Gastrocnemius medialis (tissue), 4 donors: ENCODE measurements around the gene KCNH6. TPM values are rescaled to one million over a fixed set of nuclear protein-coding genes. Genes with fewer than 3 reads are reported as not detected.

Experiments
- ATAC-seq, 2 donors: fragments of 150-250 bp; one replicate each; pipeline ENCODE4 v1.9.1; 2016
- DNase-seq, 2 donors: peaks; one replicate each; pipeline ENCODE4 v3.0.0-alpha.2; 2019
- H3K27ac ChIP-seq, 4 donors: fragments of 200-600 bp; sonication (generic); 1 replicate in 1 of 4; 2 replicates in 3 of 4; pipeline ENCODE4 v1.5.1; 2016 to 2018; ENCODE audit warnings: mild to moderate bottlenecking in 2 of 4, moderate library complexity in 1 of 4
- H3K27me3 ChIP-seq, 3 donors: fragments of 200-600 bp; sonication (generic) in 2 of 3; 1 replicate in 1 of 3; 2 replicates in 2 of 3; pipeline versions ENCODE4 v1.5.1 to v1.6.0; 2016 to 2019; ENCODE audit warnings: mild to moderate bottlenecking in 1 of 3, moderate library complexity in 1 of 3
- H3K36me3 ChIP-seq, 2 donors: fragments of 200-600 bp; sonication (generic) in 1 of 2; one replicate each; pipeline ENCODE4 v1.5.1; 2017 to 2018
- H3K4me1 ChIP-seq, 2 donors: fragments of 200-600 bp; sonication (generic) in 1 of 2; one replicate each; pipeline ENCODE4 v1.5.1; 2016 to 2017; ENCODE audit warnings: mild to moderate bottlenecking in 2 of 2
- H3K4me3 ChIP-seq, 4 donors: fragments of 200-600 bp; sonication (generic) in 3 of 4; 1 replicate in 1 of 4; 2 replicates in 3 of 4; pipeline ENCODE4 v1.5.1; 2016 to 2019; ENCODE audit warnings: mild to moderate bottlenecking in 2 of 4
- H3K9me3 ChIP-seq, 3 donors: fragments of 200-600 bp; sonication (generic) in 2 of 3; 1 replicate in 1 of 3; 2 replicates in 2 of 3; pipeline ENCODE4 v1.5.1; 2016 to 2019
- POLR2A ChIP-seq, 2 donors: fragments of 450-650 bp; IDR thresholded peaks; one replicate each; pipeline ENCODE4 v1.6.1; 2017; ENCODE audit warnings: antibody characterized with exemption in 2 of 2, mild to moderate bottlenecking in 2 of 2, moderate library complexity in 2 of 2
- in situ Hi-C, 4 donors: fragments of 200-750 bp; cut with MboI; loops; one replicate each; pipeline versions ENCODE4 v1.15.0 to v1.8.0; 2017; ENCODE audit warnings: low sequenced_read_pairs in 4 of 4
- intact Hi-C: fragments of 100-400 bp; cut with DNase I; formaldehyde crosslinking; loops from one replicate; pipeline ENCODE4 v1.15.1; 2023; ENCODE audit warnings: low total_unique reads
- total RNA-seq, 4 donors: library from RNA; depleted of rRNA; stranded (reverse); fragments of >200 nt; gene quantifications; one replicate each; pipeline versions ENCODE4 v1.1.0 to v1.2.3, GENCODE V29; 2016
- TF ChIP-seq, protein P1 (sequence below), 5 experiments: fragments of 450-650 bp in 3 of 5; fragments of 200-600 bp in 2 of 5; sonication (generic) in 2 of 5; IDR thresholded peaks in 4 of 5; conservative IDR thresholded peaks in 1 of 5; 1 replicate in 4 of 5; 2 replicates in 1 of 5; pipeline ENCODE4 v1.5.1; 2016 to 2019; ENCODE audit warnings: antibody characterized with exemption in 5 of 5, mild to moderate bottlenecking in 3 of 5, moderate library complexity in 3 of 5

The KCNH6 gene
- total RNA-seq, 4 donors from 2014 or later, result not detected

DNA sequence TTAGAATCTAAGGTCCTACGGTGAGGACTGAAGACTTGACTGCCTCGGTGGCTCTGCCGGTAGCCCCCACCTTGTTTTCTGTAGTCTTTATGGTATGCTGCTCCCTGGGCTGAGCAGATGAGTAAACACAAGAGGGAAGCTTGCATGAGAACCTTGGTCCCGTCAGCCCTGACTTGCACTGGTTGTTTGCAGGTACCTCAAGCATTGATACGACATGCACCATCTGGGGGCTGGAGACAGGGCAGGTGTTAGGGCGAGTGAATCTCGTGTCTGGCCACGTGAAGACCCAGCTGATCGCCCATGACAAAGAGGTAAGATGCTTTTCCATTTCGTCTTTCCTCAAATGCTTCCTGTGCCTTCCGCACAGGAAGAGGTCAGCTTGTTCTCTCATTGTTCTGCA, 56.5 kb downstream of the KCNH6 start:
- peaks cover 0 to 34% of the 10 kb centered on the region in 2 donors for H3K36me3 ChIP-seq
- intact Hi-C loops, result no loop called here
- H3K4me1 ChIP-seq, result no peaks in the 10 kb centered on the region
- TF ChIP-seq POLR2A (IDR thresholded peaks at IDR 0.05), result no peak
- TF ChIP-seq, protein P1, sequence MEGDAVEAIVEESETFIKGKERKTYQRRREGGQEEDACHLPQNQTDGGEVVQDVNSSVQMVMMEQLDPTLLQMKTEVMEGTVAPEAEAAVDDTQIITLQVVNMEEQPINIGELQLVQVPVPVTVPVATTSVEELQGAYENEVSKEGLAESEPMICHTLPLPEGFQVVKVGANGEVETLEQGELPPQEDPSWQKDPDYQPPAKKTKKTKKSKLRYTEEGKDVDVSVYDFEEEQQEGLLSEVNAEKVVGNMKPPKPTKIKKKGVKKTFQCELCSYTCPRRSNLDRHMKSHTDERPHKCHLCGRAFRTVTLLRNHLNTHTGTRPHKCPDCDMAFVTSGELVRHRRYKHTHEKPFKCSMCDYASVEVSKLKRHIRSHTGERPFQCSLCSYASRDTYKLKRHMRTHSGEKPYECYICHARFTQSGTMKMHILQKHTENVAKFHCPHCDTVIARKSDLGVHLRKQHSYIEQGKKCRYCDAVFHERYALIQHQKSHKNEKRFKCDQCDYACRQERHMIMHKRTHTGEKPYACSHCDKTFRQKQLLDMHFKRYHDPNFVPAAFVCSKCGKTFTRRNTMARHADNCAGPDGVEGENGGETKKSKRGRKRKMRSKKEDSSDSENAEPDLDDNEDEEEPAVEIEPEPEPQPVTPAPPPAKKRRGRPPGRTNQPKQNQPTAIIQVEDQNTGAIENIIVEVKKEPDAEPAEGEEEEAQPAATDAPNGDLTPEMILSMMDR (IDR thresholded peaks at IDR 0.05 in 4 of 5, conservative IDR thresholded peaks at IDR 0.05 in 1 of 5), result no peak
- no peaks in the 10 kb centered on the region for H3K9me3 ChIP-seq
- H3K4me3 ChIP-seq, result no peak overlapping the region
- H3K27ac ChIP-seq, result no peak overlapping the region
- H3K27me3 ChIP-seq, result no peaks in the 10 kb centered on the region
- in situ Hi-C loops, result no loop called here
- no peak for DNase-seq
- ATAC-seq, result no peak

DNA sequence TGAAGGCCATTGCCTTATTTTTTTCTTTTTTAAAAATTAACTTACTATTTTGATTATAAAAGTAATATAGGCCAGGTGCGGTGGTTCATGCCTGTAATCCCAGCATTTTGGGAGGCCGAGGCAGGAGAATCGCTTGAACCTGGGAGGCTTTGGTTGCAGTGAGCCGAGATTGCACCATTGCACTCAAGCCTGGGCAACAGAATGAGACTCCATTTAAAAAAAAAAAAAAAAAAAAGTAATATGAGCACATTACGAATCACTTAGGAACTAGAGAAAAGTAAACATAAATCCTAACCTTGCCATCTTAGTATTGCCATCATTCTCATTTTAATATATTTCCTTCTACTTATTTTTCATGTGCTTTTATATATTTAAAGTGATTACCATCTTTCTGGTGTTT, 64.6 kb downstream of the KCNH6 start:
- H3K36me3 ChIP-seq, result peaks cover 3 to 73% of the 10 kb centered on the region in 2 donors
- TF ChIP-seq, protein P1 (IDR thresholded peaks at IDR 0.05 in 4 of 5, conservative IDR thresholded peaks at IDR 0.05 in 1 of 5), result no peak
- no peak for TF ChIP-seq POLR2A (IDR thresholded peaks at IDR 0.05)
- intact Hi-C loops (no loop called here), in situ Hi-C loops (no loop called here)
- ATAC-seq (no peak), DNase-seq (no peak)
- no peak overlapping the region for H3K4me3 ChIP-seq
- no peak overlapping the region for H3K27ac ChIP-seq
- H3K27me3 ChIP-seq, result no peaks in the 10 kb centered on the region
- no peaks in the 10 kb centered on the region for H3K4me1 ChIP-seq
- no peaks in the 10 kb centered on the region for H3K9me3 ChIP-seq

DNA sequence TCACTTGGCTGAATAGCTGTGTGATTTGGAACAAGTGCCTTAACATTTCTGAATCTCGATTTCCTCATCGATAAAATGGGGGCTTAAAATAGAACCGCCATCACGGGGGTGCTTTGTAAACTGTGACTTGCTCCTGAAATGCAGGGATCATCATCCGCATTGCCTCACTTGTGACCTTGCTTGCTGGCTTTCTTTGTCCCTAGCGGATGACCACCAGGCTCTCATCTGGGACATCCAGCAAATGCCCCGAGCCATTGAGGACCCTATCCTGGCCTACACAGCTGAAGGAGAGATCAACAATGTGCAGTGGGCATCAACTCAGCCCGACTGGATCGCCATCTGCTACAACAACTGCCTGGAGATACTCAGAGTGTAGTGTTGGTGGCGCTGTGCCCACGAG, 65.6 kb downstream of the KCNH6 start:
- DNase-seq (no peak), ATAC-seq (no peak)
- Histone ChIP-seq H3K9me3 (no peaks in the 10 kb centered on the region), H3K4me1 (no peaks in the 10 kb centered on the region), H3K4me3 (no peak overlapping the region), H3K36me3 (peaks cover 3 to 64% of the 10 kb centered on the region in 2 donors), H3K27me3 (no peaks in the 10 kb centered on the region), H3K27ac (no peak overlapping the region)
- intact Hi-C loops (no loop called here), in situ Hi-C loops (no loop called here)
- no peak for TF ChIP-seq POLR2A (IDR thresholded peaks at IDR 0.05)
- TF ChIP-seq, protein P1 (IDR thresholded peaks at IDR 0.05 in 4 of 5, conservative IDR thresholded peaks at IDR 0.05 in 1 of 5), result no peak

DNA sequence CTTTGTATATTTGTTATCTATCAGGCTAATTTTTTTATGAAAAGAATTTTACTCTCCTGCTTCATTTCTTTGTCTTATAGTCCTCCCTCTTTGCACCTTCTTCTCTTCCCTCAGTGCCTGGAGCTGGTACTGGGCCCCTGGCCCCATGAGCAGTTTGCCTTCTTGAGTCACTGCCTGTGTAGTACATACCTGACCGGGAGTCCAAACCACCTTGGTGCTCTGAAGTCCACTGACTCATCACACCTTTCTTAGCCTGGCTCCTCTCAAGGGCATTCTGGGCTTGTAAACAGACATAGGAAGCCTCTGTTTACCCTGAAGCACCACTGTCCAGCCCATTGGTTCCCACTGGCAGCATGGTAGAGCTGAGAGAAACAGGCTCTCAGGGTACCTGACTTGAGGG, 66.5 kb downstream of the KCNH6 start:
- Histone ChIP-seq H3K4me1 (no peaks in the 10 kb centered on the region), H3K27ac (no peak overlapping the region), H3K27me3 (no peaks in the 10 kb centered on the region), H3K36me3 (peaks cover 3 to 55% of the 10 kb centered on the region in 2 donors), H3K4me3 (no peak overlapping the region), H3K9me3 (no peaks in the 10 kb centered on the region)
- ATAC-seq, result no peak
- DNase-seq, result no peak
- intact Hi-C loops, result no loop called here
- in situ Hi-C loops, result no loop called here
- no peak for TF ChIP-seq POLR2A (IDR thresholded peaks at IDR 0.05)
- TF ChIP-seq, protein P1 (IDR thresholded peaks at IDR 0.05 in 4 of 5, conservative IDR thresholded peaks at IDR 0.05 in 1 of 5), result no peak

DNA sequence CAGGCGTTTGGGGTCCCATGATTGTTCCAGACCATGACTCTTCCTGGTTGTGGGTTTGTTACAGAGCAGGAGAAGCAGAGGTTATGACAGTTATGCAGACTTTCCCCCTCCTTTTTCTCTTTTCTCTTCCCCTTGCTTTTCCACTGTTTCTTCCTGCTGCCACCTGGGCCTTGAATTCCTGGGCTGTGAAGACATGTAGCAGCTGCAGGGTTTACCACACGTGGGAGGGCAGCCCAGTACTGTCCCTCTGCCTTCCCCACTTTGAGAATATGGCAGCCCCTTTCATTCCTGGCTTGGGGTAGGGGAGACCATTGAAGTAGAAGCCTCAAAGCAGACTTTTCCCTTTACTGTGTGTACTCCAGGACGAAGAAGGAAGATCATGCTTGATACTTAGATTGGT, 69.6 kb downstream of the KCNH6 start:
- H3K4me3 ChIP-seq, result no peak overlapping the region
- intact Hi-C loops, result no loop called here
- no peaks in the 10 kb centered on the region for H3K27me3 ChIP-seq
- no peak overlapping the region for H3K27ac ChIP-seq
- no peaks in the 10 kb centered on the region for H3K4me1 ChIP-seq
- no peak for TF ChIP-seq POLR2A (IDR thresholded peaks at IDR 0.05)
- TF ChIP-seq, protein P1 (IDR thresholded peaks at IDR 0.05 in 4 of 5, conservative IDR thresholded peaks at IDR 0.05 in 1 of 5), result no peak
- no peak for DNase-seq
- no peaks in the 10 kb centered on the region for H3K9me3 ChIP-seq
- in situ Hi-C loops, result no loop called here
- peaks cover 0 to 37% of the 10 kb centered on the region in 2 donors for H3K36me3 ChIP-seq
- ATAC-seq, result no peak
